ENCODE results near the gene RSPRY1. TPM values are rescaled to one million over a fixed set of nuclear protein-coding genes. Genes with fewer than 3 reads are reported as not detected.

The RSPRY1 gene
- total RNA-seq, 2 experiments from 2014 or later = 24.5 to 29.4 TPM

DNA sequence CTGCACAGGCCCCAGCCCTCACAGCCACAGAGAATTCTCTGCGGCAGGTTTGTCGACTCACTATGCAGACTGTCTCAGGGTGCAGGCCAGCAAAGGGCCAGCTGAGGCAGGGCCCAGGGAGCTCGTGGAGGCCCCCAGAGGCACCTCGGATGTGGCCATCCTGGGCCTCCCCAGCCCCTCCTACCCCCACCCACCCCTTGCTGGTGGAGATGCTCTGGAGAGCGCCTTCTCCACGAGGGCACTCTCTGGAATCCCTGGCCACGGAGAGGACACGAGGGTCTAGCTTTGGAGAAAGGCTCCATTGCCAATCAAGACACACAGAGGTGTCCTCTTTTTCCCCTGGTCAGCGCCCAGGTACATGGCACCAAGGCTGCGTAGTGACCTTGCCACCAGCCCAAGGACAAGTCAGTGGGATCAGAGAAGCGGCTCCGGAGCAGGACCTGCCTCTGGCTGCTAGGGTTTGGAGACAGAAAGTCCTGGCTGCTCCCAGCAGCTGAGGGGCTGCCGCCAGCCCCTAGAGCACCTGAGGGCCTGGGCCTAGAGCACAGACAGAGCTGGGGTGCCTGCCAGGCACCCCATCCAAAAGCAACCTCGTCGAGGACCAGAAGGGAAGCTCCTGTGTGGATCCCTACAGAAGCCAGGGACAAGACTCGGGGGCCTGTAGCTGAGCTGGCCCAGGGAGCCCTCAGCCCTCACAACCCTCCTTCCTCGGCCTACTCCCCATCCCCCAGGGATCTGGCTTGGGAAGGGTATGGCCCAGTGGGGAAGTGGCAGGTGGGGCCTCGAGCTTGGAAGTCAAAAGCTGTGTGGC lies 77.6 kb downstream of the RSPRY1 start:
- H3K27ac Mint-ChIP-seq = no peak overlapping the region
- H3K9me3 Mint-ChIP-seq = no peaks in the 10 kb centered on the region
- H3K36me3 Mint-ChIP-seq (ENCODE audit: low read depth) = no peaks in the 10 kb centered on the region
- peaks cover 40% of the 10 kb centered on the region for H3K4me1 Mint-ChIP-seq (ENCODE audit: low read depth)
- no peak overlapping the region for H3K4me3 Mint-ChIP-seq
- no peak for TF ChIP-seq CTCF (IDR thresholded peaks at IDR 0.05)
- POLR2A ChIA-PET = interaction anchor here (0.5 to 1.0 kb wide), 2 partner anchors 9 to 18 kb away, joined by 3 to 4 read pairs; partner anchors contain the start of gene ARL2BP
- H3K27me3 Mint-ChIP-seq = no peaks in the 10 kb centered on the region
- ATAC-seq (no peak), DNase-seq (no peak)
- CTCF ChIA-PET = interaction anchor here (1.0 to 1.5 kb wide), 2 partner anchors 153 to 179 kb away, joined by 3 read pairs; no protein-coding TSS in a partner anchor
- intact Hi-C loops (cut with micrococcal nuclease) = no loop called here

DNA sequence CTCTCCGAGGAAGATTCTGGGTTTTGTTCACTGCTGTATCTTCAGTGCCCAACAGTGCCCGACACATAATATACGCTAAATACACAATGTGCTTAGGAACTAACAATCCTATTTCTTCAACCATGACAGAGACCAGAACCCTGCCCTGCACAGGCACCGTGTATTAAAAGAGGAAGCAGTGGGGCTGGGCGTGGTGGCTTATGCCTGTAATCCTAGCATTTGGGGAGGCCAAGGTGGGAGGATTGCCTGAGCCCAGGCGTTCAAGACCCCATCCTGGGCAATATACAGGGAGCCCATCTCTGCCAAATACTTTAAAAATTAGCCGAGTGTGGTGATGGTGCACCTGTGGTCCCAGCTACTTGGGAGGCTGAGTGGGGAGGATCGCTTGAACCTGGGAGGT lies 78.3 kb downstream of the RSPRY1 start:
- no peak for TF ChIP-seq CTCF (IDR thresholded peaks at IDR 0.05)
- H3K27me3 Mint-ChIP-seq = no peaks in the 10 kb centered on the region
- ATAC-seq (no peak), DNase-seq (no peak)
- ChIA-PET CTCF (no interaction called here), POLR2A (interaction anchor here (1.0 kb wide), 1 partner anchor 19 kb away, joined by 4 read pairs; the partner anchor contains the start of gene ARL2BP)
- no peaks in the 10 kb centered on the region for H3K36me3 Mint-ChIP-seq (ENCODE audit: low read depth)
- H3K9me3 Mint-ChIP-seq = no peaks in the 10 kb centered on the region
- H3K27ac Mint-ChIP-seq = no peak overlapping the region
- intact Hi-C loops (cut with micrococcal nuclease) = no loop called here
- peaks cover 40% of the 10 kb centered on the region for H3K4me1 Mint-ChIP-seq (ENCODE audit: low read depth)
- no peak overlapping the region for H3K4me3 Mint-ChIP-seq

DNA sequence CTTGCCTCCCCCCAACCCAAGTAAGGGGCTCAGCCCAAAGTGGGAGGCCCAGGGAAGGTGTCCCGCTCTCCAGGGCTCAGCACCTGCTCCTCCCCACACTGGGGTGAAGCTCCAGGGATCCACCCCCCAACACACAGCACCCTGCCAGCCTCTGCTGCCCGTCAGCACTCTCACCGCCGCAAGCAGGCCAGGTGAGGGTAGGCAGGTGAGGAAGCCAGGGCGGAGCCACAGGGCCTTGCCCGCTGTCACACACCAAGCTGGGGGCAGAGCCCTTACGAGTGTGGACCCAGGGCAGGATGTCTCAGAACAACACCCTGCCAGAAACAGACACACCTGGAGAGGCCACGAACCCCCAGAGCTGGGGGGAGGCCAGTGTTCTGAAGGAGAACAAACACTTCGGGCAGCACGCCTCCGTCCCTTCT lies 78.8 kb downstream of the RSPRY1 start:
- Mint-ChIP-seq H3K36me3 (ENCODE audit: low read depth) (no peaks in the 10 kb centered on the region), H3K27ac (no peak overlapping the region), H3K9me3 (no peaks in the 10 kb centered on the region), H3K4me1 (ENCODE audit: low read depth) (peaks cover 39% of the 10 kb centered on the region), H3K4me3 (no peak overlapping the region), H3K27me3 (no peaks in the 10 kb centered on the region)
- no peak for ATAC-seq
- ChIA-PET CTCF (no interaction called here), POLR2A (interaction anchor here (0.8 kb wide), 1 partner anchor 12 kb away, joined by 3 read pairs; no protein-coding TSS in a partner anchor)
- TF ChIP-seq CTCF (IDR thresholded peaks at IDR 0.05) = no peak
- no peak for DNase-seq
- intact Hi-C loops (cut with micrococcal nuclease) = no loop called here

- ChIA-PET CTCF (interaction anchor here (1.1 to 1.3 kb wide), 2 partner anchors 53 to 153 kb away, joined by 3 read pairs; no protein-coding TSS in a partner anchor), POLR2A (interaction anchor here (0.8 to 1.1 kb wide), 2 partner anchors 11 to 15 kb away, joined by 3 to 4 read pairs; no protein-coding TSS in a partner anchor)
- TF ChIP-seq CTCF (IDR thresholded peaks at IDR 0.05) = no peak
- Mint-ChIP-seq H3K4me1 (ENCODE audit: low read depth) (peaks cover 30% of the 10 kb centered on the region), H3K27me3 (no peaks in the 10 kb centered on the region), H3K36me3 (ENCODE audit: low read depth) (no peaks in the 10 kb centered on the region), H3K27ac (peak overlapping the region; percentile 72), H3K9me3 (no peaks in the 10 kb centered on the region), H3K4me3 (no peak overlapping the region)
- intact Hi-C loops (cut with micrococcal nuclease) = no loop called here
- no peak for ATAC-seq
- no peak for DNase-seq
Observed at GRCh38 chr16:57265850-57266530, 79.9 kb downstream of the RSPRY1 start.
